SK-N-SH (cell line): Measurements from ENCODE around the gene GID4.

ENCODE experiments used
- EP300 ChIP-seq, 2 experiments: IDR thresholded peaks; 2 replicates each; pipeline versions ENCODE4 v1.4.0 to v1.6.1; 2012; ENCODE audit warnings: borderline replicate concordance in 1 of 2, low read depth in 1 of 2, low read length in 1 of 2
- EZH2phosphoT487 ChIP-seq: fragments of 200-600 bp; sonication (generic); IDR thresholded peaks from 2 replicates; pipeline ENCODE4 v1.6.1; 2017; ENCODE audit warnings: low read depth, mixed run types, mild to moderate bottlenecking, antibody characterized with exemption, moderate library complexity, borderline replicate concordance
- GABPA ChIP-seq: IDR thresholded peaks from 2 replicates; pipeline ENCODE4 v1.4.0; 2012; ENCODE audit warnings: low read depth, mild to moderate bottlenecking
- MEF2A ChIP-seq: IDR thresholded peaks from 2 replicates; pipeline ENCODE4 v1.4.0; 2012; ENCODE audit warnings: low read depth, borderline replicate concordance
- POLR2AphosphoS5 ChIP-seq: IDR thresholded peaks from 2 replicates; pipeline ENCODE4 v1.6.1; 2012; ENCODE audit warnings: low read depth, low read length
- RAD21 ChIP-seq: IDR thresholded peaks from 2 replicates; pipeline ENCODE4 v1.6.1; 2012; ENCODE audit warnings: mild to moderate bottlenecking, low read length
- RFX5 ChIP-seq: IDR thresholded peaks from 2 replicates; pipeline ENCODE4 v1.6.1; 2012; ENCODE audit warnings: mild to moderate bottlenecking, improper control_type of control experiment, low read length
- TF ChIP-seq, protein P1 (sequence below): fragments of 200-600 bp; sonication (generic); IDR thresholded peaks from 2 replicates; pipeline ENCODE4 v1.6.1; 2017; ENCODE audit warnings: antibody characterized with exemption, mild to moderate bottlenecking, moderate library complexity

DNA sequence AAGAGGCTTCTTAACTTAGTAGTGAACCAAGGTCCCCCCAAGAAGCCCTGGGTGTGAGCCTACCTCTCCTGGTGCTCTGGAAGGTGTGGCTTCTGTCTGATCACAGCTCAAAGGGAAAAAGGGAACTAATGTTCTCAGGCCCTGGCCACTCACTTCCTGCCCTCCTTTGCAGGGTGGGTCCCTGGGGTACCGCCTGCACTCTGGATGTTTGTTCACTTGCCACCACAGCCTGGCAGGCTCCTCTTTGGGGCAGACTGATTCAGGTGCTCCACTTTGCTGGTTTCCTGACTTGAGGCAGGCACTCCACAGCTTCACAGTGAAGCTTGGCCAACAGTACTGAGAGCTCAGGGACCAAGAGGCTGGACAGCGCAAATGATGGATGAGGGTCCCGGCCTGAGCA lies 63.4 kb downstream of the GID4 start:
- no peak for TF ChIP-seq GABPA
- TF ChIP-seq, protein P1, sequence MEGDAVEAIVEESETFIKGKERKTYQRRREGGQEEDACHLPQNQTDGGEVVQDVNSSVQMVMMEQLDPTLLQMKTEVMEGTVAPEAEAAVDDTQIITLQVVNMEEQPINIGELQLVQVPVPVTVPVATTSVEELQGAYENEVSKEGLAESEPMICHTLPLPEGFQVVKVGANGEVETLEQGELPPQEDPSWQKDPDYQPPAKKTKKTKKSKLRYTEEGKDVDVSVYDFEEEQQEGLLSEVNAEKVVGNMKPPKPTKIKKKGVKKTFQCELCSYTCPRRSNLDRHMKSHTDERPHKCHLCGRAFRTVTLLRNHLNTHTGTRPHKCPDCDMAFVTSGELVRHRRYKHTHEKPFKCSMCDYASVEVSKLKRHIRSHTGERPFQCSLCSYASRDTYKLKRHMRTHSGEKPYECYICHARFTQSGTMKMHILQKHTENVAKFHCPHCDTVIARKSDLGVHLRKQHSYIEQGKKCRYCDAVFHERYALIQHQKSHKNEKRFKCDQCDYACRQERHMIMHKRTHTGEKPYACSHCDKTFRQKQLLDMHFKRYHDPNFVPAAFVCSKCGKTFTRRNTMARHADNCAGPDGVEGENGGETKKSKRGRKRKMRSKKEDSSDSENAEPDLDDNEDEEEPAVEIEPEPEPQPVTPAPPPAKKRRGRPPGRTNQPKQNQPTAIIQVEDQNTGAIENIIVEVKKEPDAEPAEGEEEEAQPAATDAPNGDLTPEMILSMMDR = no peak
- no peak for TF ChIP-seq RAD21
- TF ChIP-seq EZH2phosphoT487 = no peak
- TF ChIP-seq RFX5 = no peak
- TF ChIP-seq POLR2AphosphoS5 = no peak
- TF ChIP-seq MEF2A = no peak
- TF ChIP-seq EP300 (IDR thresholded peaks at IDR 0.05; ENCODE audit: borderline replicate concordance in 1 of 2, low read depth in 1 of 2, low read length in 1 of 2) = no peak
